GM12865 (cell line): ENCODE results near the gene TARS2.

Experiments
- DNase-seq: peaks from one replicate; pipeline ENCODE4 v3.0.0; 2010; ENCODE audit warnings: low read depth
- H3K4me3 ChIP-seq: 2 replicates; pipeline ENCODE4 v1.5.1; 2011; ENCODE audit warnings: mild to moderate bottlenecking, low read depth, low read length, control low read depth
- CTCF ChIP-seq: IDR thresholded peaks from 2 replicates; pipeline ENCODE4 v1.5.1; 2011; ENCODE audit warnings: low read length, control low read depth, low read depth, inconsistent platforms; ENCODE audit not compliant: insufficient read depth; ENCODE audit errors: missing control alignments

Gene TARS2

GRCh38 chr1:150479370-150479769 is 7.8 kb upstream of the TARS2 start:
- no peak for TF ChIP-seq CTCF
- H3K4me3 ChIP-seq = no peak overlapping the region
- DNase-seq = no peak

GRCh38 chr1:150479927-150480352 is 7.3 kb upstream of the TARS2 start:
- no peak for TF ChIP-seq CTCF
- no peak for DNase-seq
- H3K4me3 ChIP-seq = no peak overlapping the region

GRCh38 chr1:150484431-150484830 is 2.8 kb upstream of the TARS2 start:
- no peak for TF ChIP-seq CTCF
- DNase-seq = no peak
- no peak overlapping the region for H3K4me3 ChIP-seq

- TF ChIP-seq CTCF = no peak
- H3K4me3 ChIP-seq = no peak overlapping the region
- peak; percentile 23 for DNase-seq
Observed at GRCh38 chr1:150484861-150485260, 2.4 kb upstream of the TARS2 start.

GRCh38 chr1:150487763-150488115 is 520 bp downstream of the TARS2 start:
- peak; percentile 17 for DNase-seq
- no peak for TF ChIP-seq CTCF
- peak overlapping the region; percentile 84 for H3K4me3 ChIP-seq

GRCh38 chr1:150493175-150493574 is 6.0 kb downstream of the TARS2 start:
- no peak for TF ChIP-seq CTCF
- H3K4me3 ChIP-seq = no peak overlapping the region
- DNase-seq = no peak

GRCh38 chr1:150498342-150498741 is 11.1 kb downstream of the TARS2 start:
- no peak for DNase-seq
- H3K4me3 ChIP-seq = no peak overlapping the region
- no peak for TF ChIP-seq CTCF
